Tibial nerve (tissue), 4 donors: ENCODE measurements around the gene KCNT2.

Experiments used
- CTCF ChIP-seq, 5 experiments: fragments of 200-600 bp in 3 of 5; fragments of 450-650 bp in 2 of 5; sonication (generic) in 3 of 5; IDR thresholded peaks; one replicate each; pipeline ENCODE4 v1.5.1; 2016 to 2019; ENCODE audit warnings: antibody characterized with exemption in 5 of 5, mild to moderate bottlenecking in 3 of 5, moderate library complexity in 2 of 5
- EP300 ChIP-seq, 2 donors: sonication (generic); formaldehyde crosslinking; IDR thresholded peaks; one replicate each; pipeline ENCODE4 v1.6.1; 2017; ENCODE audit warnings: antibody characterized with exemption in 2 of 2, mild to moderate bottlenecking in 1 of 2
- POLR2A ChIP-seq, 2 donors: fragments of 450-650 bp; IDR thresholded peaks; one replicate each; pipeline ENCODE4 v1.6.1; 2017; ENCODE audit warnings: antibody characterized with exemption in 2 of 2, mild to moderate bottlenecking in 2 of 2, moderate library complexity in 2 of 2

- no peak for TF ChIP-seq CTCF (IDR thresholded peaks at IDR 0.05)
- TF ChIP-seq EP300 (IDR thresholded peaks at IDR 0.05), result no peak
- no peak for TF ChIP-seq POLR2A (IDR thresholded peaks at IDR 0.05)
These were observed 162.5 kb downstream of the KCNT2 start for GRCh38 chr1:196445775-196446174.
